Measurements from ENCODE around the gene RELL1.

DNA sequence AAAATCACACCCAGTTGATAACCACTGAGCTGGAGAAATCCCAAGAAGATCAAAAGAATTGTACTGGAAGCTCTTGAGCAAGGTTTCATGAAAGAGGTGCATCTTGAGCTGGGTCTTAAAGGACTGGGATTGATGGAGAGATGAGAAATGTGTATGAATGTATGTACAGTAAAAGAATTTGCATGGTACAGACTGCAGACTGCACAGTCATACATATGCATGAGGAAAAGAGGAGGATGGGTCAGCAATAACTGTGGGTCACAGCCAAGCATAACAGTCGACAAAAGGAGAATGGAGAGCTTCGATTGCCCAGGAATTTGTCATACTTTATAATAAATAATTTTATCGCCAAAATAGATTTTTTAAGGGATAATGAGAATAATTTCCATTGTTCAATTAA lies 4.8 kb upstream of the RELL1 start:
- TF ChIP-seq, protein P1, sequence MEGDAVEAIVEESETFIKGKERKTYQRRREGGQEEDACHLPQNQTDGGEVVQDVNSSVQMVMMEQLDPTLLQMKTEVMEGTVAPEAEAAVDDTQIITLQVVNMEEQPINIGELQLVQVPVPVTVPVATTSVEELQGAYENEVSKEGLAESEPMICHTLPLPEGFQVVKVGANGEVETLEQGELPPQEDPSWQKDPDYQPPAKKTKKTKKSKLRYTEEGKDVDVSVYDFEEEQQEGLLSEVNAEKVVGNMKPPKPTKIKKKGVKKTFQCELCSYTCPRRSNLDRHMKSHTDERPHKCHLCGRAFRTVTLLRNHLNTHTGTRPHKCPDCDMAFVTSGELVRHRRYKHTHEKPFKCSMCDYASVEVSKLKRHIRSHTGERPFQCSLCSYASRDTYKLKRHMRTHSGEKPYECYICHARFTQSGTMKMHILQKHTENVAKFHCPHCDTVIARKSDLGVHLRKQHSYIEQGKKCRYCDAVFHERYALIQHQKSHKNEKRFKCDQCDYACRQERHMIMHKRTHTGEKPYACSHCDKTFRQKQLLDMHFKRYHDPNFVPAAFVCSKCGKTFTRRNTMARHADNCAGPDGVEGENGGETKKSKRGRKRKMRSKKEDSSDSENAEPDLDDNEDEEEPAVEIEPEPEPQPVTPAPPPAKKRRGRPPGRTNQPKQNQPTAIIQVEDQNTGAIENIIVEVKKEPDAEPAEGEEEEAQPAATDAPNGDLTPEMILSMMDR (IDR thresholded peaks at IDR 0.05; ENCODE audit: insufficient read depth, low read depth, low read length) = no peak
- TF ChIP-seq EZH2 (IDR thresholded peaks at IDR 0.05; ENCODE audit: insufficient read depth, low read length) = no peak
